Activated naive CD4-positive, alpha-beta T cell treated with anti-CD3 and anti-CD28 coated beads, Interleukin-2, amount 50 U/mL, for 72 hours (primary cell): ENCODE data around the gene UTS2. TPM values are rescaled to one million over a fixed set of nuclear protein-coding genes. Genes with fewer than 3 reads are reported as not detected.

ENCODE experiments used
- total RNA-seq, 2 donors: library from RNA; stranded (reverse); gene quantifications; one replicate each; pipeline ENCODE4 v1.2.3, GENCODE V29; 2022

UTS2 gene
- total RNA-seq, 2 donors from 2014 or later, result 0.14 TPM; not detected in 1

Other genes starting within 250 kb of the UTS2 start
- 10 to 100 TPM; 20.4 to 28.5 TPM for gene VAMP3, start 81.8 kb downstream of the UTS2 start, total RNA-seq
- gene PER3, start 68.8 kb downstream of the UTS2 start, total RNA-seq, result 1 to 10 TPM; 3.5 to 7.5 TPM
- gene TNFRSF9, start 87.8 kb upstream of the UTS2 start, total RNA-seq, result 10 to 100 TPM; 10.8 to 66.8 TPM
- 100 to 1,000 TPM; 385 to 475 TPM for gene PARK7, start 108.6 kb upstream of the UTS2 start, total RNA-seq
- 1 to 10 TPM; 1.9 to 2.3 TPM for gene ERRFI1, start 173.2 kb upstream of the UTS2 start, total RNA-seq